Fibroblast of lung (primary cell): ENCODE measurements around the gene TMEM132C.

Source experiments
- CTCF ChIP-seq, 2 donors: IDR thresholded peaks in 1 of 2; conservative IDR thresholded peaks in 1 of 2; 1 replicate in 1 of 2; 2 replicates in 1 of 2; pipeline ENCODE4 v1.5.1; 2011 to 2012; ENCODE audit warnings: low read length in 2 of 2, control low read depth in 1 of 2, inconsistent platforms in 1 of 2, low read depth in 1 of 2, mild to moderate bottlenecking in 1 of 2
- EZH2 ChIP-seq: IDR thresholded peaks from 2 replicates; pipeline ENCODE4 v1.5.1; 2012; ENCODE audit warnings: low read length, control low read depth, mild to moderate bottlenecking; ENCODE audit errors: missing control alignments

- TF ChIP-seq CTCF (conservative IDR thresholded peaks at IDR 0.05 in 1 of 2, IDR thresholded peaks at IDR 0.05 in 1 of 2; ENCODE audit: low read depth in 1 of 2, low read length in 2 of 2) (no peak), EZH2 (no peak)
Measured at GRCh38 chr12:128468926-128469325, 202.0 kb downstream of the TMEM132C start.
